Activated CD8-positive, alpha-beta T cell treated with anti-CD3 and anti-CD28 coated beads for 36 hours (primary cell): ENCODE measurements around the gene TUG1. TPM values are rescaled to one million over a fixed set of nuclear protein-coding genes. Genes with fewer than 3 reads are reported as not detected.

Source experiments
- ATAC-seq: fragments of 200-7000 bp; cut with Tn5 transposase; one replicate; pipeline ENCODE4 v1.10.0; 2021; ENCODE audit warnings: mild to moderate bottlenecking, moderate library complexity
- CTCF ChIA-PET: fragments of 350-600 bp; sonication (Branson Sonifier 250); formaldehyde crosslinking; loops from one replicate; lab custom pipeline; 2021; ENCODE audit warnings: antibody characterized with exemption; lab: Charles Lee
- POLR2A ChIA-PET: fragments of 350-600 bp; sonication (Branson Sonifier 250); formaldehyde crosslinking; loops from one replicate; lab custom pipeline; 2021; ENCODE audit warnings: antibody characterized with exemption; lab: Charles Lee
- DNase-seq: peaks from one replicate; pipeline ENCODE4 v3.0.0-alpha.2; 2020
- H3K27ac Mint-ChIP-seq: one replicate; pipeline ENCODE4 v1.8.0; 2021; ENCODE audit warnings: mild to moderate bottlenecking, mixed read lengths
- H3K27me3 Mint-ChIP-seq: one replicate; pipeline ENCODE4 v1.8.0; 2021; ENCODE audit warnings: mixed read lengths
- H3K36me3 Mint-ChIP-seq: one replicate; pipeline ENCODE4 v1.8.0; 2021; ENCODE audit warnings: low read depth, mixed read lengths
- H3K4me1 Mint-ChIP-seq: one replicate; pipeline ENCODE4 v1.8.0; 2021; ENCODE audit warnings: low read depth, mixed read lengths
- H3K4me3 Mint-ChIP-seq: one replicate; pipeline ENCODE4 v1.8.0; 2021; ENCODE audit warnings: mild to moderate bottlenecking, moderate library complexity, mixed read lengths
- H3K9me3 Mint-ChIP-seq: one replicate; pipeline ENCODE4 v1.8.0; 2021; ENCODE audit warnings: mixed read lengths
- CTCF ChIP-seq: fragments of 200-600 bp; IDR thresholded peaks from one replicate; pipeline ENCODE4 v1.8.0; 2022; ENCODE audit warnings: antibody characterized with exemption, mild to moderate bottlenecking
- intact Hi-C: fragments of 100-400 bp; cut with micrococcal nuclease; formaldehyde crosslinking; loops from one replicate; pipeline ENCODE4 v1.10.0; 2022
- total RNA-seq, 2 experiments: library from RNA; stranded (reverse); gene quantifications; one replicate each; pipeline ENCODE4 v1.2.3, GENCODE V29; 2021

Gene TUG1
- total RNA-seq, 2 experiments from 2014 or later, result 45.2 to 45.7 TPM

GRCh38 chr22:30985561-30986208 lies 16.6 kb downstream of the TUG1 start:
- Mint-ChIP-seq H3K27ac (no peak overlapping the region), H3K9me3 (peaks cover 54% of the 10 kb centered on the region), H3K27me3 (no peaks in the 10 kb centered on the region), H3K4me1 (no peaks in the 10 kb centered on the region), H3K4me3 (no peak overlapping the region), H3K36me3 (no peaks in the 10 kb centered on the region)
- intact Hi-C loops, result no loop called here
- CTCF ChIA-PET, result no interaction called here
- no peak for DNase-seq
- no peak for TF ChIP-seq CTCF
- POLR2A ChIA-PET, result no interaction called here
- no peak for ATAC-seq

- H3K9me3 Mint-ChIP-seq, result peaks cover 33% of the 10 kb centered on the region
- ATAC-seq, result no peak
- CTCF ChIA-PET, result no interaction called here
- no peak overlapping the region for H3K4me3 Mint-ChIP-seq
- DNase-seq, result no peak
- H3K27ac Mint-ChIP-seq, result no peak overlapping the region
- no peak for TF ChIP-seq CTCF
- no peaks in the 10 kb centered on the region for H3K27me3 Mint-ChIP-seq
- intact Hi-C loops, result no loop called here
- no peaks in the 10 kb centered on the region for H3K4me1 Mint-ChIP-seq
- no peaks in the 10 kb centered on the region for H3K36me3 Mint-ChIP-seq
- POLR2A ChIA-PET, result no interaction called here
Observed at GRCh38 chr22:30989474-30989873, 20.4 kb downstream of the TUG1 start.

- Mint-ChIP-seq H3K27me3 (no peaks in the 10 kb centered on the region), H3K36me3 (no peaks in the 10 kb centered on the region), H3K4me3 (no peak overlapping the region), H3K4me1 (no peaks in the 10 kb centered on the region), H3K9me3 (peaks cover 28% of the 10 kb centered on the region), H3K27ac (no peak overlapping the region)
- CTCF ChIA-PET, result no interaction called here
- ATAC-seq (no peak), DNase-seq (no peak)
- TF ChIP-seq CTCF, result no peak
- intact Hi-C loops, result no loop called here
- POLR2A ChIA-PET, result interaction anchor here (1.2 kb wide), 1 partner anchor 20 kb away, joined by 3 read pairs; no protein-coding TSS in a partner anchor
Observed at GRCh38 chr22:30990690-30991089, 21.6 kb downstream of the TUG1 start.

- no peaks in the 10 kb centered on the region for H3K4me1 Mint-ChIP-seq
- POLR2A ChIA-PET, result no interaction called here
- no peaks in the 10 kb centered on the region for H3K36me3 Mint-ChIP-seq
- no peak for TF ChIP-seq CTCF
- H3K27me3 Mint-ChIP-seq, result no peaks in the 10 kb centered on the region
- H3K4me3 Mint-ChIP-seq, result no peak overlapping the region
- DNase-seq (no peak), ATAC-seq (no peak)
- peaks cover 23% of the 10 kb centered on the region for H3K9me3 Mint-ChIP-seq
- intact Hi-C loops, result no loop called here
- CTCF ChIA-PET, result no interaction called here
- H3K27ac Mint-ChIP-seq, result no peak overlapping the region
Observed at GRCh38 chr22:30992565-30992964, 23.5 kb downstream of the TUG1 start.

GRCh38 chr22:30994960-30995359 lies 25.9 kb downstream of the TUG1 start:
- no peak for DNase-seq
- no peaks in the 10 kb centered on the region for H3K27me3 Mint-ChIP-seq
- H3K4me1 Mint-ChIP-seq, result no peaks in the 10 kb centered on the region
- no peak overlapping the region for H3K4me3 Mint-ChIP-seq
- no peak overlapping the region for H3K27ac Mint-ChIP-seq
- ChIA-PET CTCF (no interaction called here), POLR2A (interaction anchor here (1.1 kb wide), 1 partner anchor 25 kb away, joined by 5 read pairs; the partner anchor contains the start of gene TUG1)
- intact Hi-C loops, result no loop called here
- TF ChIP-seq CTCF, result no peak
- no peak for ATAC-seq
- H3K36me3 Mint-ChIP-seq, result no peaks in the 10 kb centered on the region
- peaks cover 10% of the 10 kb centered on the region for H3K9me3 Mint-ChIP-seq
